Peyer's patch (tissue), 4 donors: ENCODE data around the gene TCAIM.

Source experiments
- POLR2A ChIP-seq, 2 donors: fragments of 450-650 bp; IDR thresholded peaks; one replicate each; pipeline ENCODE4 v1.5.1; 2017; ENCODE audit warnings: antibody characterized with exemption in 2 of 2, mild to moderate bottlenecking in 2 of 2, moderate library complexity in 2 of 2
- TF ChIP-seq, protein P1 (sequence below), 6 experiments: fragments of 450-650 bp in 4 of 6; fragments of 200-600 bp in 2 of 6; sonication (generic) in 1 of 6; IDR thresholded peaks; one replicate each; pipeline ENCODE4 v1.5.1; 2017 to 2019; ENCODE audit warnings: antibody characterized with exemption in 6 of 6, mild to moderate bottlenecking in 3 of 6, moderate library complexity in 1 of 6

- TF ChIP-seq POLR2A (IDR thresholded peaks at IDR 0.05), result no peak
- TF ChIP-seq, protein P1, sequence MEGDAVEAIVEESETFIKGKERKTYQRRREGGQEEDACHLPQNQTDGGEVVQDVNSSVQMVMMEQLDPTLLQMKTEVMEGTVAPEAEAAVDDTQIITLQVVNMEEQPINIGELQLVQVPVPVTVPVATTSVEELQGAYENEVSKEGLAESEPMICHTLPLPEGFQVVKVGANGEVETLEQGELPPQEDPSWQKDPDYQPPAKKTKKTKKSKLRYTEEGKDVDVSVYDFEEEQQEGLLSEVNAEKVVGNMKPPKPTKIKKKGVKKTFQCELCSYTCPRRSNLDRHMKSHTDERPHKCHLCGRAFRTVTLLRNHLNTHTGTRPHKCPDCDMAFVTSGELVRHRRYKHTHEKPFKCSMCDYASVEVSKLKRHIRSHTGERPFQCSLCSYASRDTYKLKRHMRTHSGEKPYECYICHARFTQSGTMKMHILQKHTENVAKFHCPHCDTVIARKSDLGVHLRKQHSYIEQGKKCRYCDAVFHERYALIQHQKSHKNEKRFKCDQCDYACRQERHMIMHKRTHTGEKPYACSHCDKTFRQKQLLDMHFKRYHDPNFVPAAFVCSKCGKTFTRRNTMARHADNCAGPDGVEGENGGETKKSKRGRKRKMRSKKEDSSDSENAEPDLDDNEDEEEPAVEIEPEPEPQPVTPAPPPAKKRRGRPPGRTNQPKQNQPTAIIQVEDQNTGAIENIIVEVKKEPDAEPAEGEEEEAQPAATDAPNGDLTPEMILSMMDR (IDR thresholded peaks at IDR 0.05), result no peak
Measured at GRCh38 chr3:44454258-44454657, 115.7 kb downstream of the TCAIM start.
